Measurements from ENCODE around the gene CDH13. TPM values are rescaled to one million over a fixed set of nuclear protein-coding genes. Genes with fewer than 3 reads are reported as not detected.

The CDH13 gene
- total RNA-seq, 2 donors from 2014 or later = 228 to 280 TPM

- ATAC-seq (ENCODE audit: insufficient number of reproducible peaks, low FRiP score, low read depth) = no peak
- Histone ChIP-seq H3K4me1 (ENCODE audit: control insufficient read depth in 1 of 2, low read depth in 2 of 2) (peaks cover 0 to 21% of the 10 kb centered on the region in 2 donors), H3K36me3 (no peaks in the 10 kb centered on the region), H3K27ac (no peak overlapping the region), H3K9me3 (no peaks in the 10 kb centered on the region), H3K4me3 (no peak overlapping the region), H3K27me3 (replicated peaks; ENCODE audit: insufficient read depth) (no peaks in the 10 kb centered on the region)
- no peak for TF ChIP-seq CTCF (IDR thresholded peaks at IDR 0.05)
- DNase-seq (ENCODE audit: low spot score) = no peak
These were observed 532.3 kb downstream of the CDH13 start for GRCh38 chr16:83159049-83159448.

GRCh38 chr16:83160287-83161020 is 533.7 kb downstream of the CDH13 start:
- ATAC-seq (ENCODE audit: insufficient number of reproducible peaks, low FRiP score, low read depth) (no peak), DNase-seq (ENCODE audit: low spot score) (no peak)
- peaks cover 0 to 21% of the 10 kb centered on the region in 2 donors for H3K4me1 ChIP-seq (ENCODE audit: control insufficient read depth in 1 of 2, low read depth in 2 of 2)
- H3K27me3 ChIP-seq (replicated peaks; ENCODE audit: insufficient read depth) = no peaks in the 10 kb centered on the region
- no peak for TF ChIP-seq CTCF (IDR thresholded peaks at IDR 0.05)
- H3K4me3 ChIP-seq = no peak overlapping the region
- no peak overlapping the region for H3K27ac ChIP-seq
- no peaks in the 10 kb centered on the region for H3K9me3 ChIP-seq
- H3K36me3 ChIP-seq = no peaks in the 10 kb centered on the region

- no peak for TF ChIP-seq CTCF (IDR thresholded peaks at IDR 0.05)
- H3K27ac ChIP-seq = no peak overlapping the region
- ATAC-seq (ENCODE audit: insufficient number of reproducible peaks, low FRiP score, low read depth) (no peak), DNase-seq (ENCODE audit: low spot score) (no peak)
- no peaks in the 10 kb centered on the region for H3K36me3 ChIP-seq
- H3K27me3 ChIP-seq (replicated peaks; ENCODE audit: insufficient read depth) = no peaks in the 10 kb centered on the region
- H3K4me3 ChIP-seq = no peak overlapping the region
- peaks cover 0 to 19% of the 10 kb centered on the region in 2 donors for H3K4me1 ChIP-seq (ENCODE audit: control insufficient read depth in 1 of 2, low read depth in 2 of 2)
- H3K9me3 ChIP-seq = no peaks in the 10 kb centered on the region
These were observed 536.0 kb downstream of the CDH13 start for GRCh38 chr16:83162791-83163190.

GRCh38 chr16:83164816-83165215 is 538.0 kb downstream of the CDH13 start:
- H3K27me3 ChIP-seq (replicated peaks; ENCODE audit: insufficient read depth) = no peaks in the 10 kb centered on the region
- H3K9me3 ChIP-seq = no peaks in the 10 kb centered on the region
- no peak overlapping the region for H3K27ac ChIP-seq
- no peaks in the 10 kb centered on the region for H3K36me3 ChIP-seq
- H3K4me3 ChIP-seq = no peak overlapping the region
- no peak for TF ChIP-seq CTCF (IDR thresholded peaks at IDR 0.05)
- DNase-seq (ENCODE audit: low spot score) = no peak
- ATAC-seq (ENCODE audit: insufficient number of reproducible peaks, low FRiP score, low read depth) = no peak
- H3K4me1 ChIP-seq (ENCODE audit: control insufficient read depth in 1 of 2, low read depth in 2 of 2) = no peaks in the 10 kb centered on the region

GRCh38 chr16:83171396-83171795 is 544.6 kb downstream of the CDH13 start:
- Histone ChIP-seq H3K27me3 (replicated peaks; ENCODE audit: insufficient read depth) (no peaks in the 10 kb centered on the region), H3K4me3 (no peak overlapping the region), H3K9me3 (no peaks in the 10 kb centered on the region), H3K4me1 (ENCODE audit: control insufficient read depth in 1 of 2, low read depth in 2 of 2) (peaks cover 0 to 3% of the 10 kb centered on the region in 2 donors), H3K36me3 (no peaks in the 10 kb centered on the region), H3K27ac (no peak overlapping the region)
- TF ChIP-seq CTCF (IDR thresholded peaks at IDR 0.05) = no peak
- no peak for DNase-seq (ENCODE audit: low spot score)
- no peak for ATAC-seq (ENCODE audit: insufficient number of reproducible peaks, low FRiP score, low read depth)
